Measurements from ENCODE around the gene UNC5A.

Gene UNC5A

DNA sequence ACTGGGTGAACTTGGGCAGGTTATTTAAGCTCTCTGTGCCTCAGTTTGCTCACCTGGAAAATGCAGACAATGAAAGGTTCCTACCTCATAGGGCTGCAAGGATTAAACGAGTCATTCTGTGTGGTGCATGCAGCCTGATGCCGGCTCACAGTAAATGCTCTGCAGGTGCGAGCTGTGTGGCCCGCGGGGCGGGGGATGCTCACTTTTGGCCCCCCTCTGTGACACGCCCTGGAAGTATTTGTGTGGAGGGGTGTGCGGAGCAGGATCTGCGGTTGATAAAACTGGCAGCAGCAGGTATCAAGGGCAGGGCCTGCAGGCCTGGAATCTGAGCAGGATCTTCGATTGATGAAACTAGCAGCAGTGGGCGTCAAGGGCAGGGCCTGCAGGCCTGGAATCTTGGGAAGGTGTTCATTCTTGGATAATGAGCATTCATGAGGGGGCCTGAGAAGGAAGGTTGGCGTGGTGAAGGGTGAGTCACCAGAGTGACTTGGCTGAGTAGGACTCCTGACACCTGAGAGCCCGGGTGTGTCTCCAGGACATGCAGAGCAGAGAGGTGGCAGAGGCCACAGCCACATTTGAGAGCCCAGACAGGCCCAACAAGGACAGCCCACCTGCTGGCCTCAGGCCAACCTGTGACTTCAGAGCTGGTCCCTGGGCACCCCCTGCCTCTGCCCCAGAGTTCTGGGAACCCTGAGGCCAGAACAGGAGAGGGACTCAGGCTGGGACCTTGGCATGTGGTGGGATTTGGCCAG, 11.9 kb downstream of the UNC5A start:
- no peak for DNase-seq

DNA sequence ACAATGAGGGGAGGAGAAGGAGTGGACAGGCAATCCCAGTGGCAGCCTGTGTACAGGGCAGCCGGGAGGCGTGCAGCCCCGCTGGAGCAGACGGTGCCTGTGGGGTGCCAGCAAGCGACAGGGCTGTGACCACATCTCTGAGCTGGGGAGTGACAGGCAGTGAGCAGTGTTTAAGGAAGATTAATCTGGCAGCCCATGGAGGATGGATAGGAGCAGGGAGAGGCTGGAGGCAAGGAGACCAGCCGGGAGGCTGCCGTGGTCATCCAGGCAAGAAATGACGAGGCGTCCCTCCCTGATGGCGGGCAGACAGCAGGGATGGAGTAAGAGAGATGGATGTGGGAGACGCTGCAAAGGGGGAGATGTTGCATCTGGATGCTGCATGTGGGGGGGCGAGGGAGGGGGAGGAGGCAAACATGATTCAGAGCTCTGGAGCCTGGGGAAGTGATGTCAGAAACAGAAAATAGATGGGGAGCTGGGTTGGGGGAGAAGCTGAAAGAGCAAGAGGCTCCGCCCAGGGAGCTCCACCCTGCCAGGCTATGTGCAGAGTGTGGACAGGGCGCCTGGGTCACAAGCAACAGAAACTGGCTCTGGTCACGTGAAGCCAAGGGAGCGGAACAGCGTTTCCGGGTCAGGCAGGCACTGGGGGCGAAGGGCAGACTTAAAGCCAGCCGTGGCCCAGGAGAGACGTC, 12.6 kb downstream of the UNC5A start:
- peak; percentile 57 for DNase-seq

DNA sequence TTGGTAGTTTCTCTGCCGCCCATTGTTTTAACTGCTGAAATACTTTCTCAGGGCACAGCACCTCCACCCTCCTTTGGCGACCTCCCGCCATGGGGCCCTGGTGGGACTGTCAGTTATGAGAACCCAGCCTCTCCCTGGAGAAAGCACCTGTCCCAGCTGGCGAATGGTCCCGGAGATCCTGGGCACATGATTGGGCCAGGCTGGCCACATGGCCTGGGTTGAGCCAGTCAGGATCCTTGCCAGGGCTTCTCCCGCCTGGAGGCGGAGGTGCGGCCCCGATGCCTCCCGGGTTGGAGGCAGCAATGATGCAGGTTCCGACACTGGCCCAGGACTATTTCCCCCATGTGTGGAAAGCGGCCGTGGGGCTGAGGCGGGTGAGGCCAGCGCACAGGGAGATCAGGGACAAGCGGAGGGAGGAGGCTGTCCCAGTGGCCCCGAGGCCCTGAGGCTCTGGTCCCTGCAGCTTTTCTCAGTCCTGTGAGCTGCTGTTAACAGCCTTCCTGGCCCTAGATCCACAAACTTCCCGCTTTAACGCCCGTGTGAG, 13.6 kb downstream of the UNC5A start:
- no peak for DNase-seq

DNA sequence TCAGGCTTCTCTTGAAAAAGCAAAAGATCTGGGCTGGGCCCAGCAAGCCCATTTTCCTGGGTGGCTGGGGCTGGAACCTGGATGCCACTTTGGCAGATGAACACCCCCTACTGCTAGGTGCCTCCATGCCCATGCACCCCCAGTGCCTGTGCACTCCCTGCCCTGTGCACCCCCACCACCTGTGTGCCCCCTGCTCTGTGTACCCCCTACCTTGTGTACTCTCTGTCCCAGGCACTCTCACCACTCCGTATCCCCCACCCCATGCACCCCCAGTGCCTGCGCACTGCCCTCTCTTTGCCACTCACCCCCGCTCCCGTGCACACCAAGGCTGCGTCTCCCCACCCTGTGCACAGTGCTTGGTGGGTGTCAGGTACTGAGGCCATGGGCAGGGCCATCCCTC, 14.2 kb downstream of the UNC5A start:
- no peak for DNase-seq

DNA sequence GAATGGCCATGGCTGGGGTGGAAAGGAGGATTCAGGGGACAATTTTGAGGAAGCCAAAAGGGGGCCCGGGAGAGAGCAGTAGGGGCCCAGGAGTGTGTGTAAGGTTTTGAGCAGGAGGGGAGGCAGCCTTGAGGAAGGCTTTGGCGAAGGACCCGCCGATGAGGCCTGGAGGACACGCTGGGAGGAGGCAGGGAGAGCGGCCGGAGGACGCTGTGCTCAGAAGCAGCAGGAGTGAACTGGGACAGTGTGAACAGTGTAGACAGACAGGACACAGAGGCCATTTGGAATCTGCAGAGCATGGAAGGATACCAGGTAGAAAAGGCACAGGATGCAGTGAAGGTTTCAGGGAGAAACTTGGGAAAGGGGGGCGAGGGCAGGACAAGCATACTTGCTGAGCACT, 14.9 kb downstream of the UNC5A start:
- no peak for DNase-seq

DNA sequence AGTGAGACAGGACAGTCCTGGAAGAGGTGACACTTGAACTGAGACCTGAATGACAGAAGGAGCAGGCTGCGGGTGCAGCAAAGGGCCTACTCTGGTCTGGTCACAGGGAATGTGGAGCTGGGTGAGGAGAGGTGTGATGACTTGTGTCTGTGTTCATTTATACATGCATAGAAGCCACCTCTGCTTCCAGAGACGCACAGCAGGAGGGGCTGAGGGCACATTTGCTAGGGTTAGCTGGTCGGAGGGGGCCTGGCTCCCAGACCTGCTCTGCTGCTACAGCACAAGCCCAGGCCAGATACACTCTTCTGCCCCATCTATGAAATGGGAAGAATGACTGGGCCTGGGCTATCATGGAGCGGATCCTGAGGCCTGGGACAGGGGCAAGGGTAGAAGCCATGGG, 15.6 kb downstream of the UNC5A start:
- DNase-seq: no peak

DNA sequence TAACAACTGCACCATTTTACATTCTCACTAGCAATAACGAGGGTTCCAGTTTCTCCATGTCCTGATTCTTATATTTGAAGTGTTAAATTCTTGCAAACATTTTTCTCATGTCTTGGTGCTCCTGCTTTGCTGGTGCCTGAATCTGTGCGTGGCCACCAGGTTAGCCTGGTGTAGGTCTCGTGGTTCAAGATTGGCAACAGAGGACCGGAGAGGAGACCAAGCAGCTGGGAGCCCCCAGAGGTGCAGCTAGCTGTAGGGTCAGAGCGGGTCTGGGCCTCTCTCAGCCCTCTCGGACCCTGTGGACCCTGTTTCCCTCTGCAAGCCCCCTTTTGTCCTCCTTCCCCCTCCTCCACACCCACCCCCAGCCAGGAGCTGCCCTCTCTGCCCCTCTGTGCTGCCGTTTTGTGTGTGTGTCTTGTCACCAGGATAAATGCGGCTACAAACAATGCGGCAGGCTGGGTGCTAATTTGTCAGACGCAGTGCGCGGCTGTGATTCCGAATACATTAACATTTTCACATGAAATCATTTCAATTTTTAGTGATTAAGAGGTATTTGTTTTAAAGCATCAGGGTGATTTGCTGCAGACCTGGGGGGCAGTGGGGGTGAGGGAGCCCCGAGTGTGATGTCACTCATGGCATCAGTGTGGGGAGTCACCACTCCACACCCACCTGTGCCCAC, 17.5 kb downstream of the UNC5A start:
- DNase-seq: no peak

DNA sequence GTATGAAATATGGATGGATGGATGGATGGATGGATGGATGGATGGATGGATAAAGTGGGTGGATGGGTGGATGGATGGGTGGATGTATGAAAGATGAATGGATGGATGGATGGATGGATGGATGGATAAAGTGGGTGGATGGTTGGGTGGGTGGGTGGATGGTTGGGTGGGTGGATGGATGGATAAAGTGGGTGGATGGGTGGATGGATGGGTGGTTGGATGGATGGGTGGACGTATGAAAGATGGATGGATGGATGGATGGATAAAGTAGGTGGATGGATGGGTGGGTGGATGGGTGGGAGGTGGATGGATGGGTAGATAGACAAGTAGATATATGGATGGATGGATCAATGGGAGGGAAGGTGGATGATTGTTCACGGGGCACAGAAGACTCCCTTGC, 19.0 kb downstream of the UNC5A start:
- no peak for DNase-seq

DNA sequence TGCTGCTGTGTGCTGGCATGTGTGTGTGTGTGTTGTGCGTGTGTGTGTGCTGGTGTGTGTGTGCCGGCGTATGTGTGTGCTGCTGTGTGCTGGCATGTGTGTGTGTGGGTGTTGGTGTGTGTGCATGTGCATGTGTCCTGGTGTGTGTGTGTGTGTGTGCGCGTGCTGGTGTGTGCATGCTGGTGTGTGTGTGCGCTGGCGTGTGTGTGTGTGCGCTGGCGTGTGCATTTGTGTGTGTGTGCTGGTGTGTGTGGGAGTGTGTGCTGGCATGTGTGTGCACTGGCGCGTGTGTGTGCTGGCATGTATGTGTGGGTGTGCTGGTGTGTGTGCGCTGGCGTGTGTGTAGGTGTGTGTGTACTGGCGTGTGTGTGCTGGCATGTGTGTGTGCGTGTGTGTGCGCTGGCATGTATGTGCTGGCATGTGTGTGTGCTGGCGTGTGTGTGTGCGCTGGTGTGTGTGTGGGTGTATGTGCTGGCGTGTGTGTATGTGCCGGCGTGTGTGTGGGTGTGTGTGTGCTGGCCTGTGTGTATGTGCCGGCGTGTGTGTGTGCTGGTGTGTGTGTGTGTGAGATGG, 20.1 kb downstream of the UNC5A start:
- DNase-seq: no peak

DNA sequence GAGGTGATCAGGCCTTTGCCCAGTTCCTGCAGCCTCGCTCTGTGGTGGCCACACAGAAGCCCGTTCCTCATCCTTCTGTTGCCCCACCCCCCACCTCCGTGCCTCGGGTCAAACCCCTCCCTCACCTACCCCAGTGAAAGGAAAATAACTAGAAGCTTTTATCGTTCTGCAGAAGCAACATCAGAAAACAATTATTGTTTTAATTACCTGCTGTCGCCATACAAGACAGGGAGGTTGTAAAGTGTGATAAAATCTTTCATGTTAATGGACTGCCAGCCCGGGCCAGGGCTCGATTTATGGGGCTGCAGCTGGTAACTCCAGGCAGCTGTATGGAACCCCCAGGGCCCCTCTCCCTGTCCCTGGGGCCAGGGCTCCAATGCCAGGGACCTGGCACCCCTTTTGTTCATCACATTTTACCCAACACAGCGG, 20.6 kb downstream of the UNC5A start:
- DNase-seq: no peak

DNA sequence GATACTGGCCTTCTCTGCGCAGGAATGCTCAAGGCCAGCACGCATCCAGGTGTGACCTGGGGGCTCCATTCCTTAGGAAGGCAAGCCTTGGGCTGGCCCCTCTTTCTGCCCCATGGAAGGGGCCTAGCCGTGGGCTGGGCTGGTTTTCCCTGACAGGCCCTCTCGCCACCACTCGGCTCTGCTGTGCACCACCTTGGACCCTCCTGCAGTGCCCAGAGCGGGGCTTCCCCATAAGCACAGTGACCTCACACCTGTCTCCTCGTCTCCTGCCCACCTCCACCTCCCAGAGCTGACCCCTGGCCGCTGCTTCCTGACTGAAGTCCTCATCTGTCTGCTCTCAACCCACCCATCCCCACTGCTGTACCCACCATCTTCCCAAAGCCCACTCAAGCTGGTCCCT, 21.1 kb downstream of the UNC5A start:
- DNase-seq: no peak

DNA sequence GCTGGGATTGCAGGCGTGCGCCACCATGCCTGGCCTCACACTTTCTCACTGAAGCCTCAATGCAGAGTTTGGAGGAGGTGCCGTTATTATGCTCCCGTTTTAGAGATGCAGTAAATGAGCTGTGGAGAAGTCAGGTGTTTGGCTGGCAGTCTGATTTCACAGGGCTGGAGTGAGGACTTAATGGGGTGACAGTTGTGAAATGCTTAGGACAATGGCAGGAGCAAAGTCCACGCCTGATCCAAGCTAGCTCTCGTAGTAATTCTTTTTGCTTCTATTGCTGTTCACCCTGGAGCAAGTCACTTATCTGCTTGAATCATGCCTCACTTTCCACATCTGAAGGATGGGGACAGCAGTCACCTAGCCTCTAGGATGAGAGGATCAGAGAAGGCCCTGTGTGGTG, 21.8 kb downstream of the UNC5A start:
- no peak for DNase-seq

DNA sequence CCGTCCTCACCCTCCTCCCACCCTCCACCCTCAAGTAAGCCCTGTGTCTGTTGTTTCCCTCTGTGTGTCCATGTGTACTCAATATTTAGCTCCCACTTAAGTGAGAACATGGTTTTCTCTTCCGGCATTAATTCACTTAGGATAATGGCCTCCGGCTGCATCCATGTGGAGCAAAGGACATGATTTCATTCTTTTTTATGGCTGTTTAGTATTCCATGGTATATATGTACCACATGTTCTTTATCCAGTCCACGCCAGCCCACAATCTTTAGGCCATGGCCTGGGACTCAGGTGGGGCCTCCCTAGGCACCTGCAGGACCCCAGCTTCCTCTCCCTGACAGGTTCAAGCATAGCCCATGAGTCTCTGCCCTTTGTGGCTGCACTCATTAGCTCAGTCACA, 22.9 kb downstream of the UNC5A start:
- DNase-seq: no peak

DNA sequence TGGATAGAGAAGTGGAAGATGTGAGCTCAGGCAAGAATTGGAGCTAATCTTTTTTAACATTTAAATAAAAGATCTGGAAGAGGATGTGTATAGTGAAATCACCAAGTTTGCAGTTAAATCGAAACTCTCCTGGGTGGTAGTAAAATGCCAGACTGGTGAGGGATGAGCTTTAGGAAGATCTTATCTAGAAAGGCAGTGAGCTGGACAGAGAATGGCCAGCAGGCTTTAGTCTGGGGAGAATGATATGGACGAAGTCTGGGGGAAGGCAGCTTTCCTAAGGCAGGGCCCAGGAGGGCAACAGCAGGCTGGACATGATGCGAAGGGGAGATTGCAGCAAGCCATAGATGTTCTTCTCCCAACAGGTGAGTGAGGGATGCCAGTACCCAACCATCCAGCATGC, 25.6 kb downstream of the UNC5A start:
- DNase-seq: no peak

DNA sequence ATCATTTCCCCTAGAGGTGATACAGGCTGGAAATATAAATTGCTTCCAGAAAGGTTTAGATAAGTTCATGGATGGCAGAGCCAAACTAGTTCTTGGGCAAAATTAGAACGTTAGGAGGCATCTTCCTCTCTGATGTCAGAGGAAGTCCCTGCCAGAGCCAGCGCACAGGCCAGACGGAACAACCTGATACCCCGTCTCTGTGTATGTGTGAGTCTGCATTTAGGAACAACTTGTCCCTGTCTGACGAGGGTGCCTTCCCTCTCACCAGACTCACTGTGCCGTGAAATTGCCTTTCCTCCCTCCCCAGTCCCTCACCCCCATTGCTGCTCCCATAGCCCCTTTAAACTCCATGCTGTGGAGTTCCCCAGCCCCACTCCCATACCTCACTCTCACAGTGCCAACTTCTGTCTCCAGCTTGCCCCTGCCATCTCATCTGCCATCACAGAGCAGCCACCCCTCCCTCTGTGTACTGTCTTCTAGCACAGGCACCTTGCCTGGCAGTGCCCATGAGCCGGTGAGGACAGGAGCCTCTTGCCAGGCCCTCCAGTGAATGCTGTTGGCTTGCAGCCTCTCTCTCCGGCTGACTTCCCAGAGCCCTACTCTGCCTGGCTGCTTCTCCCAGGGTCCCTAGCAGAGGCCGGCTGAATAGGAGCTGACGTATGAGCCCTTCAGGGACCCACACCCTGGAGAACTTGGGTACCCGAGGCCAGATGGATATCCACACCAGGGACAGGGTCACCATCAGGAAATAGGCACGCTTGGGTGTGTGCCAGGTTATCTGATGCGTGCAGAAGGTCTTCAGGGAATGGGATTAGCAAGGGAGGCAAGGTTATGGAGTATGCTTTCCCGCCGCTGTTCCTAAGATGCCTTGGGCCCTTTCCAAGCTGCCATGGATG, 26.7 kb downstream of the UNC5A start:
- DNase-seq: no peak

DNA sequence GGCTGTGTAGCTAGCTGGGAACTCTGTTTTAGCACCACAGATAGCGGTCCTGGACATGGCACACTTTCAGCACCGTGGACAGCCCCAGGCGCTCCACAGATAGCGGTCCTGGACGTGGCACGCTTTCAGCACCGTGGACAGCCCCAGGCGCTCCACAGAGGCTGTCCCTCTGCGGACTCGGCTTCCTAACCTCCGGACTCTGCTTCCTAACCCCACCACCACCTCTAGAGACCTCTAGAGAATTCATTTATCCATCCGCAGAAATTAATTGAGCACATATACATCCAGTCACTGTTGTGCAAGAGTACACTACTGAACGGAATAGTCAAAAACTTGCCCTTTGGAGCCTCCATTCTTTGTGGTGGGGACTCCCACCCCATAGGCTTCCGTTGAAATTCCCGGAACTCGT, 27.4 kb downstream of the UNC5A start:
- DNase-seq: peak; percentile 83

DNA sequence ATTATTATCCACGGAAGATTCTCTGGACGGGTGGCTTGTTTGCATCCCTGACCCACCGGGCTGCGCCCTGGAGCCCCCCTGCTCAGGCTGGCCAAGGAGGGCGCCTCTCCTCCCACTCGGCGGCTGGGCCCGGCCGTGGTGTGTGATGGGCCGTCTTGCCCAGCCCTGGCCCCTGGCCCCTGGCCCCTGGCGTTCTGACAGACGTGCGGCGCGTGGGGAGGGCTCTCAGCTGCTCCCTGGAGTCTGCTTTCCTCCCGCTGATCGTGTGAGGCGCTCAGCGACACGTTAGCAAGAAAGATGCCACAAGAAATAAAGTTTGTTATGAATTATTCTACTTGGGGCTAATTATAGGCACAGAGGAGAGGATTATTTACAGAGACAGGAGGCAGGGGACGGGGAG, 33.3 kb downstream of the UNC5A start:
- DNase-seq: no peak

DNA sequence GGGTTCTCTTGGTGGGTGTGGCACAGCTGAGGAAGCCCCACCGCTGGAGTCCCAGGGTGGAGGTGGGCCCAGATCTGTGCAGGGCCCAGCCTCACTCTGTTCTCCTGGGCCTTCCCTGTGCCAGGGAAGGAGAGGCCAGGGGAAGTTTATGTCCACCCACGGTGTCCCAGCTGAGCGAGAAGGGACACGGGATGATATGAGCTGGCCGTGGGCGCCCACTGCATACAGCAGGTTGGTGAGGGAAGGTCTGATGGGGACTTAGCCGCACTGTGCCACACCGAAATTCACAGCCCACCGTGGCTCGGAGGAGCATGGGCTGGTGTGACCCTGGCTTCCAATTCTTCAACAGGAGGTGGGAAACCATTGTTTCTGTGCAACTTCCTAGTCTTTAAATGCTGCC, 33.9 kb downstream of the UNC5A start:
- DNase-seq: no peak

DNA sequence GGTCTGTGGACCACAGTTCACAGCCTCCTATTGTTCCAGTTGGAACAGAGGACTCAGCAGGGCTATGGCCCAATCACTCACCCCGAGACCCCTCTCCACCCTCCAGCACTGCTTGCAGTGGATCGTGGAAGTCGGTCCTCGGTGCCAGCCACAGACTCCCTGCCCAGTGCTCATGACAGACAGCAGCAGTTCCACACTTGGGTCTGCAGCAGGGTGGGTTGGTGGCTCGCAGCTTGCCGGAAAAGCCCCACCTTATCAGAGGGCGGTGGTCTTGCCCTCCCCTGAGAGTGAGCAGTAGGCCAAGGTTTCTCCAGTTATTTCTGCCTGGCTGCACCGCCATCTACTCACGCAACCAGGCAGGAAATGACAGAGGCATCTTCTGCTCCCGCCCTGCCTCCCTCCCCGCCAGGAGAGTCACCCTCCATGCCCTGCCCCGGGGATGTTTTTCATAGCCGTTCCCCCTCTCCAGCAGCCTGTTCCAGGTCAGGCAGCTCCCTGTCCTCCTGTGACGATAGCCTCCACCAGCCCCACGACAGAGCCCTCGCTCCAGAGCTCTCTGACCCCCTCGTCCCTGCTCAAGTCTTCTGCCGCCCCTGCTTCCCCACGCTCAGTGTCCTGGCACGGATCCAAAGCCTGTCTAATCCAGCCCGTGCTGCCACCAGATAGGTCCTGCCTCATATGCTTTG, 34.5 kb downstream of the UNC5A start:
- peak; percentile 86 for DNase-seq

DNA sequence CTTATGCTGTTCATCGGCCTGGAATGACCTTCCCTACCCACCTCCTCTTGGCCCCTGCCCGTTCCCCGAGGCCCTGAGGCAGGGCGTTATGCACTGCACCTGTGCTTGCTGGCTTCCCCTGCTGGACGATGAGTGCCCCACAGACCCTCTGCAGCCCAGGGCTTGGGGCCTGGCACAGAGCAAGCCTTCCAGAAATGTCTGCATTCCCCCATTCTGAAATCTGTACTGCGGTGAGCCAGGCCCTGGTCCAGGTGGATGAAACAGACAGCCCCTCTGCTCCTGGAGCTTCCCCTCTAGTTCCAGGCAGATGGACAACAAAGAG, 35.0 kb downstream of the UNC5A start:
- no peak for DNase-seq

DNA sequence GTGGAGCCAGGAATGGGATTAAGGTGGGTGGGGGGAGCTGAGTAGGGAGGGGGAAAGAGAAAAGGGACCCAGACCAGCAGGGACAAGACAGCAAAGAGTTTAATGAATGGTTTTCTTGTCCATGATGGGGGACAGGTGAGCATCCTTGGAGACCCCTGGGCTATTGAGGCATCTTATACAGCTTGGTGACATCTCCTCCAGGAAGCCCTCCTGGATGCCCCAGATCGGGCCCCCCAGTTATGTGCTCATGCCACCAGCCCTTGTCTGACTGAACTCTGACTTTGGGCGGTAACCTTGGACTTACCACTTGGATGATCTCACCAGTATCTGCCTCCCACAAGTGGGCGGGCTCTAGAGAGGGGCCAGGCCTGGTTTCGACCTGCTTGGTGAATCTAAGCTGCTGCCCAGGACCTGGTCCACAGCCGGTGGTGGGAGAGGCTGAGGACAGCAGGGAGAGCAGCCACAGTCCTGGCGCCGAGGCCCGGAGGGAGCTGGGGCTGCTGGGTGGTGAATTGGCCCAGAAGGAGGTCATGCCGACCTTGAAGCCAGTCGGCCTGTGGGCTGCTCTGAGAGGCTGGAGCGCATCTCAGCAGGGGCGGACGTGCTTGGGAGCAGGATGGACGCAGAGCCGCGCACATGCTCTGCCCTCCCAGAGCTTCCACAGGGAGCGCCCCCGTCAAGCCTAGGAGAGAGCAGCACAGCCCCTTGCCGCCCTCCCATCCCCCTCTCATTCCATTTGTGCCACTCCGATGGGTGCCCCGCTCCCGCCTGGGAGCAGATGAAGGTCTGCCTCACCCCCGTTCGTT, 36.2 kb downstream of the UNC5A start:
- peak; percentile 71 for DNase-seq
